ENCODE measurements around the gene CEP68.
A peak's percentile ranks its signal among the peaks of the same experiment; 100 is the strongest.

CEP68 gene

DNA sequence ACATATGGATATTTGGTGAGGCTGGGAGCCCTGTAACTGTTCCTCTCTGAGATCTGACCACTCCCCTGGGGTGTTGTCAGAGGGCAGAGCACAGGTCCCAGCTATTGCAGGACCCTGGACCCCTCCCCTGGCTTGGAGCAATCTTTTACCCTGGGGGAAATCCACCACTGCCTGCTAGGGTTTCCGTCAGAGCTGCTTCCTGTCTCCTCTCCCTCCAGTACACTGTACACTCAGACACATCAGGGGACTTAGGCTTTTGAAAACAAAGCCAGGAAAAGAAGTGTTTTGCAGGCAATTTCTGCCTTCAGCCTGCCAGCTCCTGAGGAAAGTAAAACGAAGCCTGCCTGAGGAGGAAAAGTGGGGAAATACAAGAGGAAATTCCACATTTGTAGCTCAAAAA, 13.2 kb upstream of the CEP68 start:
- Histone ChIP-seq H3K27ac (ENCODE audit: low read depth in 2 of 2, low read length in 2 of 2) (no peak overlapping the region), H3K9me3 (ENCODE audit: control insufficient read depth in 2 of 2, low read length in 2 of 2) (peaks cover 0 to 2% of the 10 kb centered on the region in 2 donors), H3K4me1 (ENCODE audit: control insufficient read depth in 2 of 2, insufficient read depth in 2 of 2, low read length in 2 of 2) (peaks cover 0 to 4% of the 10 kb centered on the region in 2 donors), H3K9ac (ENCODE audit: low read depth in 1 of 2, low read length in 2 of 2) (no peak overlapping the region), H3K27me3 (ENCODE audit: control insufficient read depth in 2 of 2, insufficient read depth in 2 of 2, low read length in 2 of 2) (no peaks in the 10 kb centered on the region), H3K36me3 (ENCODE audit: control insufficient read depth in 2 of 2, insufficient read depth in 2 of 2, low read length in 2 of 2) (peaks cover 0 to 7% of the 10 kb centered on the region in 2 donors), H3K4me3 (ENCODE audit: low read length in 2 of 2) (no peak overlapping the region)

DNA sequence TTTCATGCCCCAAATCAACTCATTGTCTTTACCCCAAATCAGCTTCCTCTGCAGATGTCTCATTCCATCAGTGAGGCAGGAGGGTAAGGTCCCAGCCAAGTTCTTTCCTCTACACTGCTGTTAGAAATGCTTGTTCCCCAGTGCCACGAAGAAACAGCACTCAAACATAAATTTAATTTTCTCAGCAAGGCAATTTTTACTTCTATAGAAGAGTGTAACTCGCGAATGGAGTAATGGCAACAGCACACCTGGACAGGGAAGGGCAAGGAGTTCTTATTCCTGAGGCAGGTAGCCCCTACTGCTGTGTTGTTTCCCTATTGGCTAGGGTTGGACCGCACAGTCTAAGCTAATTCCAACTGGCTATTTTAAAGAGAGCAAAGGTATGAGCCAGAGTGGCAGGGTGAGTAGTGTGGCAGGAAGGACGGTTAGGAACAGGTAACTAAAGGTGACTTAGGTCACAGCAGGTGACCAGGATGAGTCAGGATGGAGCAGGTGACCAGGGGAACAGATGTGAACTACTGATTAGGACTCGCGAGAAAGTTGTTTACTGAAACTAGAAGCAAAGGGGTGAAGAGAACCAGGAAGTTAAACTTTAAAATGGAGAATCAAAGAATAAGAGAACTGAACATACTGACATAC, 12.0 kb upstream of the CEP68 start:
- Histone ChIP-seq H3K27me3 (ENCODE audit: control insufficient read depth in 2 of 2, insufficient read depth in 2 of 2, low read length in 2 of 2) (no peaks in the 10 kb centered on the region), H3K4me1 (ENCODE audit: control insufficient read depth in 2 of 2, insufficient read depth in 2 of 2, low read length in 2 of 2) (peaks cover 0 to 4% of the 10 kb centered on the region in 2 donors), H3K36me3 (ENCODE audit: control insufficient read depth in 2 of 2, insufficient read depth in 2 of 2, low read length in 2 of 2) (peaks cover 0 to 5% of the 10 kb centered on the region in 2 donors), H3K4me3 (ENCODE audit: low read length in 2 of 2) (no peak overlapping the region), H3K9ac (ENCODE audit: low read depth in 1 of 2, low read length in 2 of 2) (no peak overlapping the region), H3K9me3 (ENCODE audit: control insufficient read depth in 2 of 2, low read length in 2 of 2) (peaks cover 0 to 2% of the 10 kb centered on the region in 2 donors), H3K27ac (ENCODE audit: low read depth in 2 of 2, low read length in 2 of 2) (no peak overlapping the region)

DNA sequence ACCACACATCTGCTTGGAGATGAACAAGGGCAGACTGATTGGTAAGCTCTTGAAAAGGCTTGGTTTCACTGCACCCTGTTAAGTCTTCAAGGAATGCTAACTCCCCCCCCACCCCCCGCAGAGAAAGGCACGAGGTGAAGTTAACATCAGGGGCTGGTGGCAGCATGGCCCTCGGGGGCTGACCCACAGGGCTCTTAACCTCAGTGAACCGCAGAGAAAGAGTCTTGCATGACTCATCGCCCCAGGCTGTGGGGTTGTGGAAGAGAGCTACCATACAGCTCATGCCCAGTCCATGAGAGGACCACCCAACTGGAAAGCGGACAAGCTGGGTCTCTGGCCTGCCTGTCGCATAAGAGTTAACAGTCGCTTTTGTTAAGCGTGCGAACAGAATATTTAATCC, 10.6 kb upstream of the CEP68 start:
- H3K4me1 ChIP-seq (ENCODE audit: control insufficient read depth in 2 of 2, insufficient read depth in 2 of 2, low read length in 2 of 2), result no peaks in the 10 kb centered on the region
- no peaks in the 10 kb centered on the region for H3K27me3 ChIP-seq (ENCODE audit: control insufficient read depth in 2 of 2, insufficient read depth in 2 of 2, low read length in 2 of 2)
- no peak overlapping the region for H3K4me3 ChIP-seq (ENCODE audit: low read length in 2 of 2)
- no peak overlapping the region for H3K27ac ChIP-seq (ENCODE audit: low read depth in 2 of 2, low read length in 2 of 2)
- peaks cover 0 to 5% of the 10 kb centered on the region in 2 donors for H3K36me3 ChIP-seq (ENCODE audit: control insufficient read depth in 2 of 2, insufficient read depth in 2 of 2, low read length in 2 of 2)
- no peak overlapping the region for H3K9ac ChIP-seq (ENCODE audit: low read depth in 1 of 2, low read length in 2 of 2)
- peaks cover 0 to 2% of the 10 kb centered on the region in 2 donors for H3K9me3 ChIP-seq (ENCODE audit: control insufficient read depth in 2 of 2, low read length in 2 of 2)

DNA sequence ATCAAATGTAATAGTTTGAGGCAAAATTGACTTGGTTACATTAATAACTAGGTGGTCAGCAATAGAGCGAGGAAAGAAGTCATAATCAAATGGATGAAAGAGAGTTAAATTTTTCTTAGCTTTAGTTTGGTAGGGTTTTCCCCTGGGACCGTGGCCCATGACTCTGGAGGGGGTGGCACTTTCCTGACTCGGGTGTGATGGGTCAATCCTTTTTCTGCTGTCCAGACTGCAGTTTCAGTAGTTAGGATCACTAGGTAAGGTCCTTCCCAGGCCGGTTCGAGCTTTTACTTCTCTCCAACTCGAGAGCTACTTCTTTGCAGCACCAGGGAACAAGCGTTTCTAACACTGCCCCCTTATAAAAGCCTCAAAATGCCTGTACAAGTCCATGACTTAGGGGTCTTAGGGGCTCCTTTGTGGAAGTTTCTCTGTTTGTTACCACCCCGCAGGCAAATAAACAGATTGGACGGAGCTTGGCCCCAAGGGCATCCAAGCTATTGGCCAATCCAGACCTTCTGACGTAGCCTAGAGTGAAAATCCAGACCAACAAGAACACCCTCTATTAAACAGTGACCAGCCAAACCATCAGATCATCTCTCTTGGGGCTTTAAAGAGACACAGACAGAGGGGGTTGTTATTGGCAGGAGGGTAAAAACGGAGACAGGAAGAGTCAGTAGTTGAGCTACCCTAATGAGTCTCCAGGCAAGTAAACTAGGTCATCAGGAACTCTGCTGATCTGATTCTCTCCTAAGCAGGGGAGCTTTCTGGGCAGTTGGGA, 9.4 kb upstream of the CEP68 start:
- no peak overlapping the region for H3K9ac ChIP-seq (ENCODE audit: low read depth in 1 of 2, low read length in 2 of 2)
- peaks cover 0 to 2% of the 10 kb centered on the region in 2 donors for H3K9me3 ChIP-seq (ENCODE audit: control insufficient read depth in 2 of 2, low read length in 2 of 2)
- H3K27ac ChIP-seq (ENCODE audit: low read depth in 2 of 2, low read length in 2 of 2), result no peak overlapping the region
- no peaks in the 10 kb centered on the region for H3K27me3 ChIP-seq (ENCODE audit: control insufficient read depth in 2 of 2, insufficient read depth in 2 of 2, low read length in 2 of 2)
- H3K4me3 ChIP-seq (ENCODE audit: low read length in 2 of 2), result no peak overlapping the region
- no peaks in the 10 kb centered on the region for H3K4me1 ChIP-seq (ENCODE audit: control insufficient read depth in 2 of 2, insufficient read depth in 2 of 2, low read length in 2 of 2)
- peaks cover 0 to 5% of the 10 kb centered on the region in 2 donors for H3K36me3 ChIP-seq (ENCODE audit: control insufficient read depth in 2 of 2, insufficient read depth in 2 of 2, low read length in 2 of 2)

DNA sequence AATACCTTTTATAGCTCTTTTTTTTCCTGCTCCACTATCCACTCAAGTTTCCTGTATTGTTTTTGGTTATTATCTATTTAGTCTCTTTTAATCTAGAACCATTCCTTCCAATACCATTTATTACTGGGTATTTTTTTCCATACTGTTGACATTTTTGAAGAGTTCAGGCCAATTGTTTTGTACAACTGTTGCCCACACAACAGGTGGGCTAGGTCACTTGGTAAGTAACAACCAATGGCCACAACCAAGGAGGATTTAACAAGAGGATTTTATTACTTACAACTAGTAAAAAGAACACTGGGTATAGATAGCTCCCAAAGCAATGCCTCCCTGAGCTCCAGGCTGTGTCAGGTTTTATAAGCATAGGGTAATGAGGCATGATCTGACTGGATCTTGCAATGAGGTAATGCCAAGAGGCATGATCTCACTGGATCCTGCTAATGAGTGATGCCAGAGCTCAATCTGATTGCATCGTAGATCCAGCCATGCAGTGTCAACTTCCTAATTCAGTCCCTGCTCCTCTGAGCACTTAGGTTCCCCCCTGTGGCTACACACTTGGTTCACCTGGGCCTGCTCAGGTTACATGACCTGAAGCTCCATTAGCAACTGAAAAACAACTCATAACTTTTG, 7.1 kb upstream of the CEP68 start:
- peaks cover 0 to under 1% of the 10 kb centered on the region in 2 donors for H3K9me3 ChIP-seq (ENCODE audit: control insufficient read depth in 2 of 2, low read length in 2 of 2)
- peaks cover under 1 to 8% of the 10 kb centered on the region in 2 donors for H3K4me1 ChIP-seq (ENCODE audit: control insufficient read depth in 2 of 2, insufficient read depth in 2 of 2, low read length in 2 of 2)
- no peak overlapping the region for H3K4me3 ChIP-seq (ENCODE audit: low read length in 2 of 2)

DNA sequence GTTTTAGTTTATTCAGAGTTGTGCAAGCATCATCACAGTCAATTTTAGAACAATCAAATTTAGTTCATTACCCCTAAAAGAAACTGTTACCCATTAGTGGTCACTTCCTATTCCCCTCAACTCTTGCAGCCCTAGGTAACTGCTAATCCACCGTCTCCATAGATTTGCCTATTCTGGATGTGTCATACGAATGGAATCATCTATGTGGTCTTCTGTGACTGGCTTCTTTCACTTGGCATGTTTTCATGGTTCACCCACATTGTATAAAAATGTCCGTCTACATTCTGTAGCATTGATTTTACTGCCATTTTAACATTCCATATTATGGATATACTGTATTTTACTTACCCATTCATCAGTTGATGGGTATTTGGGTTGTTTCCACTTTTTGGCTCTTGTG, 5.3 kb upstream of the CEP68 start:
- Histone ChIP-seq H3K4me1 (ENCODE audit: control insufficient read depth in 2 of 2, insufficient read depth in 2 of 2, low read length in 2 of 2) (peaks cover 16% of the 10 kb centered on the region in 2 donors), H3K36me3 (ENCODE audit: control insufficient read depth in 2 of 2, insufficient read depth in 2 of 2, low read length in 2 of 2) (no peaks in the 10 kb centered on the region), H3K27ac (ENCODE audit: low read depth in 2 of 2, low read length in 2 of 2) (no peak overlapping the region), H3K4me3 (ENCODE audit: low read length in 2 of 2) (no peak overlapping the region), H3K9me3 (ENCODE audit: control insufficient read depth in 2 of 2, low read length in 2 of 2) (no peaks in the 10 kb centered on the region), H3K9ac (ENCODE audit: low read depth in 1 of 2, low read length in 2 of 2) (no peak overlapping the region), H3K27me3 (ENCODE audit: control insufficient read depth in 2 of 2, insufficient read depth in 2 of 2, low read length in 2 of 2) (no peaks in the 10 kb centered on the region)

More for the DNA sequence above, 7.1 kb upstream of the CEP68 start:
- no peak overlapping the region for H3K27ac ChIP-seq (ENCODE audit: low read depth in 2 of 2, low read length in 2 of 2)
- H3K27me3 ChIP-seq (ENCODE audit: control insufficient read depth in 2 of 2, insufficient read depth in 2 of 2, low read length in 2 of 2), result no peaks in the 10 kb centered on the region
- peaks cover 0 to 3% of the 10 kb centered on the region in 2 donors for H3K36me3 ChIP-seq (ENCODE audit: control insufficient read depth in 2 of 2, insufficient read depth in 2 of 2, low read length in 2 of 2)
- no peak overlapping the region for H3K9ac ChIP-seq (ENCODE audit: low read depth in 1 of 2, low read length in 2 of 2)

DNA sequence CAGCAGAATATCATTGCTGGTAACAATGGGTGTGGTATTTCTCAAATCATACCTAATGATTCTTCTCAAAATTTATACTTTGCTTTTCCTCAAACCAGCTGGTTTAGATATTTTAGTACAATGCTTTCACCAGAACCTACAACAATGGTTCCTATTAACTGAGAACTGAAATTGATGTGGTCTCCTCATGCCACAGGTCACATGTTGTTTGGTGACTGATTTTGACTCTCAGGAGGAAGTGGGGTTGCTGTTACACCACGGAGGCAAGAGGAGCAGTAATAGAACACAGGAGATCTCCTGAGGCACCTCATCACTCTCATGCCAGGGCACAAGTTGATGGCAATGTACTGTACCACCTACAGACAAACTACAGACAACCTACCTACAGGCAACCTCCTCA, 3.0 kb upstream of the CEP68 start:
- Histone ChIP-seq H3K9me3 (ENCODE audit: control insufficient read depth in 2 of 2, low read length in 2 of 2) (no peaks in the 10 kb centered on the region), H3K4me3 (ENCODE audit: low read length in 2 of 2) (no peak overlapping the region), H3K27ac (ENCODE audit: low read depth in 2 of 2, low read length in 2 of 2) (peak overlapping the region in 1 of 2 donors; percentile 54), H3K27me3 (ENCODE audit: control insufficient read depth in 2 of 2, insufficient read depth in 2 of 2, low read length in 2 of 2) (no peaks in the 10 kb centered on the region), H3K4me1 (ENCODE audit: control insufficient read depth in 2 of 2, insufficient read depth in 2 of 2, low read length in 2 of 2) (peaks cover 21 to 25% of the 10 kb centered on the region in 2 donors), H3K9ac (ENCODE audit: low read depth in 1 of 2, low read length in 2 of 2) (no peak overlapping the region), H3K36me3 (ENCODE audit: control insufficient read depth in 2 of 2, insufficient read depth in 2 of 2, low read length in 2 of 2) (no peaks in the 10 kb centered on the region)

DNA sequence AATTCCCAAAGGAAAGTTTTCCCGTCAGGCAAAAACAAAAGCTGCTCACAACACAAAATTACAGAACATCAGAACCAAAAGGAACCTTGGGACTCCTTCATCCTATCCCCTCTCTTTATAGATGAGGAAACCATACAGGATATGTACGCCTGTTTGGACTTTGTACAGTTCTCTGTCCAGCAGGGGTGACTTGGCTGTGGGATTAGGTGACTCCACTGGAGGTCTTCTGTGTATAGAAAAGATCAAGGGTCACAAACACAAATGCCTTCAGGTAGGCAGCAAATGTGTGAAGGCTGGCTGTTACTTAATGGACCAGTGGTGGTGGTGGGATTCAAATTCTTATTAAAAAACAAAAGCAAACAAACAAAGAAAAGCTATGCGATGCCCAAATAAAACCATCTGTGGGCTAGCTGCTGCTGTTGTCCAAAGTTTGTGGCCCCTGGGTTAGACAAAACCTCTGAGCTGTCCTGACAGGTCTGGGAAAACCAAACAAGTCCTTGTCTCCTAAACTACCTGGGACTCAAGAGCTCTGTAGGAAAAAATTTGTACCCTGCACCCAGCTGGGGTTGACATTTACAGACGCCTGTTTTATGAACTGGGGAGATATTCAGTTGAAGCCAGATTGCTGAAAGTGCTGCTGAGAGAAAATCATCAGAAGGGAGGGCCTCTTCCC, 1.3 kb upstream of the CEP68 start:
- Histone ChIP-seq H3K36me3 (ENCODE audit: control insufficient read depth in 2 of 2, insufficient read depth in 2 of 2, low read length in 2 of 2) (no peaks in the 10 kb centered on the region), H3K9ac (ENCODE audit: low read depth in 1 of 2, low read length in 2 of 2) (peak overlapping the region; percentile 42 to 73), H3K4me3 (ENCODE audit: low read length in 2 of 2) (peak overlapping the region in 1 of 2 donors; percentile 82)

DNA sequence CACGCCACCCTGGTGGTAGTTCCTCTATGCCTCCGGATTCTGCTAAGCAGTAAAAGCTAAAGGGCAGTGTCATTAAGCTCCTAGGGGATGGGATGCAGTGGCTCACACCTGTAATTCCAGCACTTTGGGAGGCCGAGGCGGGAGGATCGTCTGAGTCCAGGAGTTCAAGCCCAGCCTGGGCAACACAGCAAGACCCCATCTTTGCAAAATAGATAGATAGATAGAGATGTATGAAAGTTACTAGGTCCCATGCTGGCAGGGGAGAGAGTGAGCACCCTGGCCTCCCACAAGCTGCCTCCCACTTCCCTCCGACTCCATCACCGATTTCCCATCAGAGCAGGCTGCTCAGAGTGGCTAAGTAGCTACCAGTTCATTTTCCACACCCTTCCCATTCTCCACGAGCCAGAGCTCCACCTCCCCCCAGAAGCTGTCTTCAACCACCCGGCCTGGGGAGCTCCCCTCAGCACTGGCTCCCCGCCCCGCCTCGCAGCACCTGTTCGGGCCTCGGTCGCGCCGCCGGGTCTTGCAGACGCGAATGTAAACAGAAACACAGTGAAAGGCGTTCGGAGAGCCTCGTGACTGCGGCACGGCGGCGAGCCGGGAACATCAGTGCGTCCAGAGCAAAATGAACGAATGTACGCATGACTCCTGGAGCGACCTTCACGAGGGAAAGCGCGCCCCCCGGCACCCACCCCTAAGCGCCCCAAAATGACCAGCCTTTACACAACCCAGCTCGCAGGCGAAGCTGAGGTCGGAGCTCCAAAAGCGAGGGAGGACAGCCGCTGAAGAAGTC, 598 bp upstream of the CEP68 start:
- Histone ChIP-seq H3K27me3 (ENCODE audit: control insufficient read depth in 2 of 2, insufficient read depth in 2 of 2, low read length in 2 of 2) (no peaks in the 10 kb centered on the region), H3K9ac (ENCODE audit: low read depth in 1 of 2, low read length in 2 of 2) (peak overlapping the region; percentile 42 to 73), H3K4me3 (ENCODE audit: low read length in 2 of 2) (peak overlapping the region; percentile 82), H3K36me3 (ENCODE audit: control insufficient read depth in 2 of 2, insufficient read depth in 2 of 2, low read length in 2 of 2) (no peaks in the 10 kb centered on the region), H3K27ac (ENCODE audit: low read depth in 2 of 2, low read length in 2 of 2) (peak overlapping the region; percentile 74 to 79), H3K4me1 (ENCODE audit: control insufficient read depth in 2 of 2, insufficient read depth in 2 of 2, low read length in 2 of 2) (peaks cover 21 to 27% of the 10 kb centered on the region in 2 donors), H3K9me3 (ENCODE audit: control insufficient read depth in 2 of 2, low read length in 2 of 2) (no peaks in the 10 kb centered on the region)

More for the DNA sequence above, 1.3 kb upstream of the CEP68 start:
- Histone ChIP-seq H3K9me3 (ENCODE audit: control insufficient read depth in 2 of 2, low read length in 2 of 2) (no peaks in the 10 kb centered on the region), H3K27ac (ENCODE audit: low read depth in 2 of 2, low read length in 2 of 2) (no peak overlapping the region), H3K4me1 (ENCODE audit: control insufficient read depth in 2 of 2, insufficient read depth in 2 of 2, low read length in 2 of 2) (peaks cover 21 to 27% of the 10 kb centered on the region in 2 donors), H3K27me3 (ENCODE audit: control insufficient read depth in 2 of 2, insufficient read depth in 2 of 2, low read length in 2 of 2) (no peaks in the 10 kb centered on the region)
